GM18502 (cell line): ENCODE data around the gene GOLGA1.
"Not testable (repeated sequence)": the region's sequence is repeated elsewhere in the genome, so short reads cannot be mapped to it uniquely, and the experiment has no call there.

Experiments used
- ATAC-seq: cut with Tn5 transposase; IDR thresholded peaks from one replicate; pipeline ENCODE4 v1.9.1; 2021; ENCODE audit warnings: mild to moderate bottlenecking; ENCODE audit not compliant: unreplicated experiment, poor library complexity

GOLGA1 gene, protein sequence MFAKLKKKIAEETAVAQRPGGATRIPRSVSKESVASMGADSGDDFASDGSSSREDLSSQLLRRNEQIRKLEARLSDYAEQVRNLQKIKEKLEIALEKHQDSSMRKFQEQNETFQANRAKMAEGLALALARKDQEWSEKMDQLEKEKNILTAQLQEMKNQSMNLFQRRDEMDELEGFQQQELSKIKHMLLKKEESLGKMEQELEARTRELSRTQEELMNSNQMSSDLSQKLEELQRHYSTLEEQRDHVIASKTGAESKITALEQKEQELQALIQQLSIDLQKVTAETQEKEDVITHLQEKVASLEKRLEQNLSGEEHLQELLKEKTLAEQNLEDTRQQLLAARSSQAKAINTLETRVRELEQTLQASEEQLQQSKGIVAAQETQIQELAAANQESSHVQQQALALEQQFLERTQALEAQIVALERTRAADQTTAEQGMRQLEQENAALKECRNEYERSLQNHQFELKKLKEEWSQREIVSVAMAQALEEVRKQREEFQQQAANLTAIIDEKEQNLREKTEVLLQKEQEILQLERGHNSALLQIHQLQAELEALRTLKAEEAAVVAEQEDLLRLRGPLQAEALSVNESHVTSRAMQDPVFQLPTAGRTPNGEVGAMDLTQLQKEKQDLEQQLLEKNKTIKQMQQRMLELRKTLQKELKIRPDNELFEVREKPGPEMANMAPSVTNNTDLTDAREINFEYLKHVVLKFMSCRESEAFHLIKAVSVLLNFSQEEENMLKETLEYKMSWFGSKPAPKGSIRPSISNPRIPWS

DNA sequence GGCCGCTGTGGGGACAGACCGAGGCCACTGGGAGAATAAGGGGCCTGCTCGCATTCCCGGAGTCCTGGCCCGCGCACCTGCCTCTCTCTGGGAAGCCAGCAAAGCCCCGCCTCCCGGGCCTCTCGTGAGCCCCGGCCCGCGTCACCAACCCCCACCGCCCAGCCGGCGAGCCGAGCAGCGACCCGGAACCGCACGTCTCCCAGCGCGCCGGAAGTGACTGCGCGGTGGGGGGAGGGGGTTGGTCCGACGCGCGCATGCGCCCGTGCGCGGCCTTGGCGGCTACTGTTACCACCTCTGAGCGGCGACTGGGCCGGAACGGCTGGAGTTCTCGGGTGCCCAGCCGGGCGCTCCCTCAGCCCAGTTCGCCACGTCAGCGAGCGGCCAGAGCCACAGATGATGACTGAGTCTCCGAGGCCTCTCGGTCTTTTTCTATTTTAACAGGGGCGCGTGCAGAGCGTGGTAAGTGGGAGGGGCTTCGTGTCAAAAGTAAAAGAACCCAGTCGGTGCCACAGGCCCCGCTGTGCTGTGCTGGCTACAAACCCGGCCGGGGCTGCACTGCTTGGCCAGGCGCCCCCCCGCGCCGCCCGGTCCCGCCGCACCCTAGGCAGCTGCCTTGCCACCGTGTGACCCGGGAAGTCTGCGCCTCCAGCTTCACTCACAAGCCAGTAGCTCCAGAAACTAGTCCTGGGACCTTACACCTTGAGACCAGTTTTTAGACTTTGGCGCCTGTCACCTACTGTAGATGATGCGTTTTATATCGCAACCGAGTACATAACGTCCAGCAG lies at the start of gene GOLGA1:
GOLGA1 (minus strand) TSS at position 190 of the 785 bp plus-strand sequence. CDS start 2,372 bp downstream, outside the sequence.
- peak; percentile 83 for ATAC-seq

DNA sequence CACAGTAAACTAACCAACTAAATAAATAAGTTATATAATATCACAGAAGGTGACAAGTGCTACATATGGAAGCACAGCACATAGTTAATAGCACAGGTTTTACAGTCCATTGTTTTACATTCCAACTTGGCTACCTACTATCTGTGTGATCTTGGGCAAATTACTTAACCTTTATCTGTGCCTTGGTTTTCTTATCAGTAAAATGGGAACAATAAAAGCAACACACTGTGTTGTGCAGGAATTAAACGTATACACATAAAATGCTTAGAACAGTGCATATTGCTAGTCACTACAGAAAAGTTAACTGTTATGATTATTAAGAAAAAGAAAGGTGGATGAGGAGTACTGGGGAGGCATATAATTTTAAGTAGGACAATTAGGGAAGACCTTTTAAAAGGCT lies 42.8 kb upstream of the GOLGA1 start:
- ATAC-seq = no peak

DNA sequence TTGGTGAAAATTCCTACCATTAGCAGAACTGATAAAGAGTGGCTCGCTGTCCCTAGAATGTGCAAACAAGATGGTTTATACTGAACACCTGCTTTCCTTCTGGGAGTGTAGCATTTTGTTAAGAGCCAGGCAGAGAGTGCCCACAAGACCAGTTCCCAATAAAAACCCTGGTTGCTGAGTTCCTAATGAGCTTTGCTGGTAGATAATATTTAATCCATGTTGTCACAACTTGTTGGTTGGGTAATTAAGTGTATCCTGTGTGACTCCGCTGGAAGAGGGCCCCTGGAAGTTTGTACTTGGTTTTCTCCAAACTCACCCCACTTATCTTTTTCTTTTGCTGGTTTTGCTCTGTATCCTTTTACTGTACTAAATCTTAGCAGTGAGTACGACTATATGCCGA lies 39.5 kb upstream of the GOLGA1 start:
- ATAC-seq = no peak

DNA sequence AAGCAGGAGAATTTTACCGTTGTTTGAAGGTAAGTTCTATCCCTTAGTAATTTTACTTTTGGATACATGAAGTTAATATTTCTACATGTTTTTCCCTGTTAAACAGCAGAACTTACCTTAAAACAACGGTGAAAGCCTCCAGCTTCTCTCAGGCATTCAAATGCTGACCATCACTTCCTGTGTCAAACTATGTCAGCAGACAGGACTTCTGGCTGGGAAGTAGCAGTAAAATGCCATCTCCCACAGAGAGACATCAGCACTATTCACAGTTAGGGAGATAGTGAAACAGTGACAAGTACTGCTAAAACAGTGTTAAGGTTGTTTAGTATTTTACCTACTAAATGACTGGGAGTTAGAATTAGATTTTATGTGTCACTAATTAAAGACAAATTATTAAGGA lies 34.2 kb upstream of the GOLGA1 start:
- ATAC-seq = no peak

DNA sequence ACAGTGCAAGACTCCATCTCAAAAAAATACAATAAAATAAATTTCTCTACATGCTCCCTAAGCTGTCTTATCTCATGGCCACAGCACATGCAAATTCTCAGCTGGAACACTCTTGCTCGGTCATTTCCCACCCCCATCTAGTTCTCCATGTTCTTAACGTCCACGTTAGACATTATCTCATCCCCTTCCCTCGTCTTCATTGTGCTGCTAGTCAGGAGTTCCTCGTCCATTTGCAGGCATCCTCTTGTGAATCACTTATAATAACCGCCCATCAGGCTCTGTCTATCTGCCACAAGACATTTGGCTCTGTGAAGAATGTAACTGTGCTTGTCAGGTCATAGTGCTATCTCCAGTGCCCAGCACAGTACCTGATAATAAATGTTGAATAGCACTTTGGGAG lies 32.9 kb upstream of the GOLGA1 start:
- no peak for ATAC-seq

DNA sequence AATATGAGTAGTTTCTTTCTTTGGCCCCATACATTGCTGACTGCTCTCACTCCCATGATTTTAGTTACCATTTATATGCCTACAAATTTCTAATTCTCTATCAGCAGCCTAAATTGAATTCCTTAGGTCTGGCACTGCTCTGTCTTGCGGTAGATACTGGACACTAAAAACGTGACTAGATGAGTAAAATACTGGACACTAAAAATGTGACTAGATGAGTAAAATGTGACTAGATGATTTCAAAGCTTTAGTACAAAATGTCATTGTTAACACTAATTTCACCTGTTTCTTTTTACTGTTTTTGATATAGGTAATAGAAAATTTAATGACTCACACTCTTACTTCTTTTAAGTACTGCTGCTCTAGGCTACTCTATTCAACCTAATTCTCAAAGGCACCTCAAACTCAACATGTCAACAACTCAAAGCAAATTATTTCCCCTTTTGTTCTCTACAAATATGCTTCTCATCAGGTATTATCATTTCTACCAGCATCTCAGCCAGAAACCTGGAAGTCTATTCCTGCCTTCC lies 31.4 kb upstream of the GOLGA1 start:
- no peak for ATAC-seq

DNA sequence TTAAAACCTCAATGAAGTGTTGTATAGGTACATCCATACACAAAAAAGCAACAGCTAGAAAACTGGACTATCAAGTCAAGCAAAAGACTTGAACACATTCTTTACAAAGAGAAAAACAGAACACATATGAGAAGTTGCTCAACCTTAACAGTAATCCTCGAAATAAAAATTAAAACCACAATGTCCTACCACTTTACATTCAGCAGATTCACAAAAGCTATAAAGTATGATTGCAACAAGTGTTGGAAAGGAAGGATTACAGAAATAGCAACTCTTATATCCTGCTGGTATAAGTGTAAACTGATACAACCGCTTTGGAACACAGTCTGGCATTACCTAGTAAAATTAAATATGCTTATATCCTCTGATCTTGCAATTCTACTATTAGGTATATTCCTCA lies 28.5 kb upstream of the GOLGA1 start:
- no peak for ATAC-seq

DNA sequence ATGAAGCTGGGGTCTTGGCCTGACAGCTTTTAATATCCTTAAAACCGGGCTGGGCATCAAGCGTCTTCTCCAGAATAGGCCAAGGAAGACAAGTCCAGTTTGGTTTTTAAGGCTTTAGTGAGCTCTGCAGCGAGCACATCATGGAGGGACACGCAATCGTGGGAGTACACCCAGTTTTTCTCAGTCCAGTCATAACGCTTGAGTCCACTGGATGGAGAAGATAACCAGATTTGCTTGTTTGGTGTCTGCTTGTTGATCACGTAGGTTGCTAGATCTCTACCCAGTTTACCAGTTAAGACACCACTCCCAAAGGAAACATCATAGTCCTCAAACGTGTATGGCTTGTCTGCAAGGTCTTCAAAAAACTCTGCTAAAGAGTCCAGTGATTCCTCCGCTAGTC lies 27.4 kb upstream of the GOLGA1 start:
- no peak for ATAC-seq

DNA sequence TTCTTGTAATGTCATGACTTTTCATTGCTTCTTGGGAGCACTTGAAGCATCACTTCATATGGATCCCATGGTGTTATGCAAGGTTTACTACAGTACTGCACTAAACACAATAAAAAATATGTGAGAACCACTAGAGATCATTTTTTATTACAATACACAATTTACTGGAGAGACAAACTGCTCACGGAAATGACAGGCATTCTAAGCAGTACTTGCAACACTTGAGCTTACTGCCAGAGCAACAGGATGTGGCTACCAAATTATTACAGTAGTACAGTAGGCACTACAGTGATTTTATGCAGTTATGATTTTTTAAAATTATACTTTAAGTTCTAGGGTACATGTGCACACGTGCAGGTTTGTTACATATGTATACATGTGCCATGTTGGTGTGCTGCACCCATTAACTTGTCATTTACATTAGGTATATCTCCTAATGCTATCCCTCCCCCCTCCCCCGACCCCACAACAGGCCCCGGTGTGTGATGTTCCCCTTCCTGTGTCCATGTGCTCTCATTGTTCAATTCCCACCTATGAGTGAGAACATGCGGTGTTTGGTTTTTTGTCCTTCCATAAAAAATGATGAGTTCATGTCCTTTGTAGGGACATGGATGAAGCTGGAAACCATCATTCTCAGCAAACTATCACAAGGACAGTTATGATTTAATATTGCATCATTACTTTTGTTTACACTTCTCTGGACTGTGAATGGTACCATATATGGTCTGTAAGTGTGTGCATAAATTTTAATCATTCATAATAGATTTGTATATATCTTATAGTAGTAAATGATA lies 25.1 kb upstream of the GOLGA1 start:
- ATAC-seq = not testable (repeated sequence)

DNA sequence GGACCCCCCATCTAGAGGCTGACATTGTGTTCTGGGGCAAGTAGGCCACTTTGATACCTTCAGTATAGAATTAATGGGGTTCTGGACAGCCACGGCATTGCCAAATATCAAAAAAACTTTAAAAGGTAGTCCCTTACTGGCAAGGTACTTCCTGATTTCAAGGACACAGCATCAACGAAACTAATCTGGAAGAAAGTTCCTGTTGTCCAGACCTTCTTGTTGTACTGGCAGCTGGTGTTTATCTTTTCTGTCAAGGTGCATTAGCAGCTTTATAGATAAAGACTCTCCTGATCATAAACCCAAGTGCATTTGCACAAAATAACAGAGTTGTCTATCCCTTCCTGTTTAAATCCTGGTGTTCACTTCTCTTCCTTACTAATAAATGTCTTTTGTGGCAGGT lies 23.7 kb upstream of the GOLGA1 start:
- no peak for ATAC-seq

DNA sequence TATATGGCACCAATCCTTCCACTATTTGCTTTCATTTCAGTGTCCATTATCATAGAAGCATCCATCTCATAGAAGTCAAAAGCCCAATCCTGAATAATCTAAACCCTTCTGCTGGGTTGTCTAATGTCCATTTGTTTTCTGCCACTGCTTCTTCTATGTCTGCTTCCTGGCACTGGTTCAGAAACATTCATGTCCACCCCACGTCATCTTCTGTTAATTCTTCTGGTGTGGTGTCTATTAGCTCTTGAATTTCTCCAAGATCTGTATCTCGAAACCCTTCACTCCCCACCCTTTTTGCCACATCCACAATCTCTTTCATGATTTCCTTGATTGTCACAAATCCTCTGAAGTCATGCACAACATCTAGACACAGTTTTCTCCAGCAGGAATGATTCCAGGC lies 23.2 kb upstream of the GOLGA1 start:
- no peak for ATAC-seq

DNA sequence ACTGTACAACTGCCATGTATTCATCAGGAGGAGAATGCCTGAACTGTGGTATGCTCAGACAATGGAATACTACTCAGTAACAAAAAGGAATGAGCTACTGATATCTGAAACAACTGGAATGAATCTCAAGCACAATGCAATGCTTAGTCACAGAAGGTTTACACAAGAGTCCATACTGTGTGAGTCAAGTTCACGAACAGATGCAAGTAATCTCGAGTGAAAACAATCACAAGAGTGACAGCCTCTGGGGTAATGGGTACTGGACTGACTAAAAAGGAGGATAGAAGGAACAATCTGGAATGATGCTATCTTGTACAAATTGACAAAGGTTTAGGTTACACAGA lies 19.5 kb upstream of the GOLGA1 start:
- ATAC-seq = no peak

DNA sequence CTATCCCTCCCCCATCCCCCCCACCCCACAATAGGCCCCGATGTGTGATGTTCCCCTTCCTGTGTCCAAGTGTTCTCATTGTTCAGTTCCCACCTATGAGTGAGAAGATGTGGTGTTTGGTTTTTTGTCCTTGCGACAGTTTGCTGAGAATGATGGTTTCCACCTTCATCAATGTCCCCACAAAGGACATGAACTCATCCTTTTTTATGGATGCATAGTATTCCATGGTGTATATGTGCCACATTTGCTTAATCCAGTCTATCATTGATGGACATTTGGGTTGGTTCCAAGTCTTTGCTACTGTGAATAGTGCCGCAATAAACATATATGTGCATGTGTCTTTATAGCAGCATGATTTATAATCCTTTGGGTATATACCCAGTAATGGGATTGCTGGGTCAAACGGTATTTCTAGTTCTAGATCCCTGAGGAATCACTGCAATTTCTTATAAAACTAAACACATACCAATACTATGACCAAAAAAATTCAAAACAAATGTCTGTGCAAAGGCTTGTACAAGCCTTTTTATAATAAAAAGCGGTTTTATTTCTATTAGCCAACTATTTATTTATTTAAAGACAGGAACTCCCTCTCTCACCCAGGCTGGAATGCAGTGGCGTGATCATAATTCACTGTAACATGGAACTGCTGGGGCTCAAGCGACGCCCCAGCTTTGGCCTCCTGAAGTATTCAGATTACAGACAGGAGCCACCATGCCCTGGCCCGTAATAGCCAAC lies 19.0 kb upstream of the GOLGA1 start:
- not testable (repeated sequence) for ATAC-seq

DNA sequence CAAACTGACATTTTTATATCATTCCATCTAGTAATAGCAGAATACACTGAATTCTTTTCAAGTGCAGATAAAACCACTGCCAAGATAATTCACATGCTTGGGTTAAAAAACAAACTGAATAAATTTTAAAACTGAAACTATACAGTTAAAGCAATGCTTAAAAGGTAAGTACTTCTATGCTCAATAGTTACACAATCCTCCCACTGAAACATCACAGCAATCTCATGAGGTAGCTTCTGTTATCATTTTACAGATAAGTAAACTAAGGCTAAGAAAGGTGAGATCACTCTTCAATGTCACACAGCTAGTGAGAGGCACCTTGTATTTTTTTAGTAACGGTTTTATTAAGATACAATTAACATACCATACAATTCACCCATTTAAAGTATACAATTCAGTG lies 13.4 kb upstream of the GOLGA1 start:
- ATAC-seq = no peak

DNA sequence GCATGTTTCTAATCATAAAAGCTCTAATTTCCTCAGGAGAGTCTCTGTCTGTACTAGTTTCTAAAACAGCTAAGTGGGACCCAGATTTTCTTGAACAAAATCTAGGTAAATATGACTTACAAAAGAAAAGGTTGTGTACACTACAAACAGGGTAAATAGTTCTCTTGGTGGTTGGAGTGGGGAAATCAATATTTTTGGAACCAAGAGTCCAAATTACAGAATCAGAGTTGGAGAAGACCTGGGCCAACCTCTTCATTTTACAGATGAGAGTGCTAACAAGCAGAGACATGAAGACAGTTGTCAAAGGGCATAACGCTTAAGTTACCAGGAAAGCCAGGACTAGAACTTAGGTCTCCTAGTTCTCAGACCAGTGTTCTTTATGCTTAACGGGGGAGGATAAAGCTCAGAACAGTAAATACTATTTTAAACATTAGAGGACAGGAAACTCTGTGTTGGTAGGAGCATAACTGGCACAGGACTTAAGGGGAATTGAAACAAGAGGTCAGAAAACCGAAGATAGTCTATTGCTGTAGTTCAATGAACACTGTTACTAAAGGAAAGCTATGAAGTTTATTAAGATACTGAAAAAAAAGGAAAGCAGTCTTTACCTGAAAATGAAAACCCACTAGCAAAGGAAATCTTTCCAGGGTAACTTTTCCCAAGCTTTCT lies 9.3 kb upstream of the GOLGA1 start:
- ATAC-seq = no peak

DNA sequence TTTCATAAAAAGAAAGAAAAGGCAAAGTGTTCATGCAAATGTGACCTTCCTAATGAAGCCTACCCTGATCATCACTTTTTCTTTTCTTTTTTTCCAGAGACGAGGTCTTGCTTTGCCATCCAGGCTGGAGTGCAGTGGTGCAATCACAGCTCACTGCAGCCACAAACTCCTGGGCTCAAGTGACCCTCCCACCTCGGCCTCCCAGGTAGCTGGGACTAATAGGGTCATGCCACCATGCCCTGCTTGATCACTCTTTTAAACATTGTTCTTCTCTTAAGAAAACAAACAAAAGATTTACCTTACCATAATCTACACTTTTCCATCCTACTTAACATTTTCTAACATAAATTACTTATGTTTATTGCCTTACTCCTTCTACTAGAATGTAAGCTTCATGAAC lies 8.5 kb upstream of the GOLGA1 start:
- ATAC-seq = no peak

DNA sequence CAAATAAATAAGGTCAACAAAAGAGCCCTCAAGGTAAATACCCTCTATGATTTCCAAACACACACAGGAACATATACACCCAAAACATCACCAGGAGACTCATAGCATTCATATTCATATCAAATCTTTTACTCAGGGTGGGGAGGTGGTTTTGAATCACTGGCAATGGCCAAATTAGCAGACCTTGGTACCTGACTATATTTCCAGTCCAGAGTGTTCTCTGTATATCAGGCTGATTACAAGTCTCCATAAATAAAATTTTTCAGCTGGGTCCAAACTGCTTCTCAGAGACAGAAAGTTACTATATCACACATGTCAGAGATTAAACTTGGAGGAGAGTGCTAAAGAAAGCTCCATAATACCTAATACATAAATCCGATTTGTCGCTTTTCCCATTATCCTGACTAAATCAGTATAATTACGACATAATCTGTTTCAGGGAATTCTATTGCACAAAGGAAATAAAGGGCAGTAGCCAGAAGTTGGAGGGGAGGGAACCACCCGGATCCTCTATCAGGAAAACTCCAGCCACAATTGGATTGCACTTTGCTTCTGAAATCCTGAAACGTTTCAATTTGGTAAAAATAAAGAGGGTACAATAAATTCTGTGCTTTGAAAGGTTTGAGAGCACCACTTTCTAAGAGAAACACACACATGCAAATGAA lies 7.0 kb upstream of the GOLGA1 start:
- no peak for ATAC-seq

DNA sequence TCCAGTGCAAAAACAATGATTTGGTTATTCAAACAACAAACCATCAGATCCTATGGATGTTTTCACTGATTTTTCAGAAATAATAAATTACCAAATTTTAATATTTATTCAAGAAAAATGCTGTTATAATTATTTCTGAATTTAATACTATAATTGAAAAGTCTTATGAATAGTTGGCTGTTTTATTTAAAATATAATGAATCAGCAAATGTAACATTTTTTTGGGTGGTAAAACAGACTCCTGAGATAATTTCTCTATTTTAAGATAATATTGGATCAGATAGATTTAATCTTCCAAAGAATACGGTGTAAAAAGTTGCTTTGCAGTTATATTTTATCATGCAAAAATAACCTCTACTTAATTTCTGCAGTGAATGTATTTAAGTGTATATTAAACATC lies 5.3 kb upstream of the GOLGA1 start:
- ATAC-seq = no peak
